Erythroblast (primary cell): ENCODE measurements around the gene DNAJB13.
A peak's percentile ranks its signal among the peaks of the same experiment; 100 is the strongest.

ENCODE experiments used
- GATA1 ChIP-seq: IDR thresholded peaks from 2 replicates; pipeline ENCODE4 v1.6.1; 2011; ENCODE audit warnings: low read depth, mild to moderate bottlenecking, control low read depth, low read length, moderate library complexity
- POLR2A ChIP-seq: IDR thresholded peaks from 2 replicates; pipeline ENCODE4 v1.6.1; 2011; ENCODE audit warnings: mild to moderate bottlenecking, low read length

- TF ChIP-seq POLR2A: peak; percentile 7
- no peak for TF ChIP-seq GATA1
These were observed 18.3 kb downstream of the DNAJB13 start for GRCh38 chr11:73969091-73969490.
